Parathyroid adenoma (tissue), 2 donors: ENCODE results near the gene PLEKHM3.

Source experiments
- H2AFZ ChIP-seq: fragments of 300-600 bp; sonication (generic); one replicate; pipeline ENCODE4 v1.7.0; 2017; ENCODE audit warnings: antibody characterized with exemption, mild to moderate bottlenecking
- H3K27ac ChIP-seq: fragments of 300-600 bp; sonication (generic); one replicate; pipeline ENCODE4 v1.7.0; 2017
- H3K27me3 ChIP-seq: fragments of 300-600 bp; sonication (generic); one replicate; pipeline ENCODE4 v1.7.0; 2017; ENCODE audit warnings: low read length; ENCODE audit not compliant: control insufficient read depth, insufficient read depth
- H3K36me3 ChIP-seq: fragments of 300-600 bp; sonication (generic); one replicate; pipeline ENCODE4 v1.7.0; 2017; ENCODE audit warnings: low read length; ENCODE audit not compliant: control insufficient read depth, insufficient read depth
- H3K4me1 ChIP-seq: fragments of 300-600 bp; sonication (generic); one replicate; pipeline ENCODE4 v1.7.0; 2017; ENCODE audit warnings: control low read depth
- H3K4me2 ChIP-seq: fragments of 300-600 bp; sonication (generic); one replicate; pipeline ENCODE4 v1.7.0; 2017; ENCODE audit warnings: low read length
- H3K4me3 ChIP-seq: fragments of 300-600 bp; sonication (generic); one replicate; pipeline ENCODE4 v1.7.0; 2017; ENCODE audit warnings: low read depth, low read length
- H3K79me2 ChIP-seq: fragments of 300-600 bp; sonication (generic); one replicate; pipeline ENCODE4 v1.7.0; 2017; ENCODE audit warnings: control low read depth
- H3K9ac ChIP-seq: fragments of 300-600 bp; sonication (generic); one replicate; pipeline ENCODE4 v1.7.0; 2017; ENCODE audit warnings: mild to moderate bottlenecking
- H3K9me3 ChIP-seq: fragments of 300-600 bp; sonication (generic); one replicate; pipeline ENCODE4 v1.7.0; 2017; ENCODE audit warnings: low read length; ENCODE audit not compliant: control insufficient read depth
- TF ChIP-seq, protein P1 (sequence below): fragments of 300-600 bp; sonication (generic); IDR thresholded peaks from one replicate; pipeline ENCODE4 v1.7.0; 2017; ENCODE audit warnings: antibody characterized with exemption, mild to moderate bottlenecking
- donor health status: primary hyperparathyroidism.

PLEKHM3 gene

DNA sequence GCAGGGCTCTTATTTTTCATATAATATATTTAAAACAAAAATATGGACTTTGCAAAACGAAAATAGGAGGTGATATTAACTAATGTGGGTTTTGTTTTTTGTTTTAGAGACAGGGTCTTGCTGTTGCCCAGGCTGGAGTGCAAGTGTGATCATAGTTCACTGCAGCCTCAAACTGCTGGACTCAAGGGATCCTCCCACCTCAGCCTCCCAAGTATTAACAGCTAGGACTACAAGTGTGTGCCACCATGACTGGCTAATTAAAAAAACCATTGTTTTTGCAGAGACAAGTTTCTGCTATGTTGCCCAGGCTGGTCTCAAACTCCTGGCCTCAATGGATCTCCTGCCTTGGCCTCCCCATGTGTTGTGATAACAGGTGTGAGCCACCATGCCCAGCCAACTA is 185.2 kb downstream of the PLEKHM3 start:
- no peaks in the 10 kb centered on the region for H3K4me1 ChIP-seq
- H3K4me2 ChIP-seq: no peak overlapping the region
- no peaks in the 10 kb centered on the region for H3K79me2 ChIP-seq
- no peaks in the 10 kb centered on the region for H3K27me3 ChIP-seq
- H2AFZ ChIP-seq: no peak overlapping the region
- H3K36me3 ChIP-seq: no peaks in the 10 kb centered on the region
- H3K27ac ChIP-seq: no peak overlapping the region
- H3K9ac ChIP-seq: no peak overlapping the region
- no peaks in the 10 kb centered on the region for H3K9me3 ChIP-seq
- TF ChIP-seq, protein P1, sequence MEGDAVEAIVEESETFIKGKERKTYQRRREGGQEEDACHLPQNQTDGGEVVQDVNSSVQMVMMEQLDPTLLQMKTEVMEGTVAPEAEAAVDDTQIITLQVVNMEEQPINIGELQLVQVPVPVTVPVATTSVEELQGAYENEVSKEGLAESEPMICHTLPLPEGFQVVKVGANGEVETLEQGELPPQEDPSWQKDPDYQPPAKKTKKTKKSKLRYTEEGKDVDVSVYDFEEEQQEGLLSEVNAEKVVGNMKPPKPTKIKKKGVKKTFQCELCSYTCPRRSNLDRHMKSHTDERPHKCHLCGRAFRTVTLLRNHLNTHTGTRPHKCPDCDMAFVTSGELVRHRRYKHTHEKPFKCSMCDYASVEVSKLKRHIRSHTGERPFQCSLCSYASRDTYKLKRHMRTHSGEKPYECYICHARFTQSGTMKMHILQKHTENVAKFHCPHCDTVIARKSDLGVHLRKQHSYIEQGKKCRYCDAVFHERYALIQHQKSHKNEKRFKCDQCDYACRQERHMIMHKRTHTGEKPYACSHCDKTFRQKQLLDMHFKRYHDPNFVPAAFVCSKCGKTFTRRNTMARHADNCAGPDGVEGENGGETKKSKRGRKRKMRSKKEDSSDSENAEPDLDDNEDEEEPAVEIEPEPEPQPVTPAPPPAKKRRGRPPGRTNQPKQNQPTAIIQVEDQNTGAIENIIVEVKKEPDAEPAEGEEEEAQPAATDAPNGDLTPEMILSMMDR: no peak
- no peak overlapping the region for H3K4me3 ChIP-seq

DNA sequence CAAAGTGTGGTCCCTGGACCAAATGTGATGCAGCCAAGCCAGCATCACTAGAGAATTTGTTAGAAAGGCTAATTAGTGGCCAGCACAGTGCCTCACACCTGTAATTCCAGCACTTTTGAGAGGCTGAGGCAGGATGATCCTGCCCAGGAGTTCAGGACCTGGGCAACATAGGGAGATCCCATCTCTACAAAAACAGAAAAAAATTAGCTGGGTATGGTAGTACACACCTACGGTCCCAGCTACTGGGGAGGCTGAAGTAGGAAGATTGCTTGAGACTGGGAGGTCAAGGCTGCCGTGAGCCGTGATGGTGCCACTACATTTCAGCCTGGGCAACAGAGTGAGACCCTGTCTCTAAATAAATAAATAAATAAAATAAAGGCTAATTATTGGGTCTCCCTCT is 185.8 kb downstream of the PLEKHM3 start:
- Histone ChIP-seq H3K4me1 (no peaks in the 10 kb centered on the region), H3K9ac (no peak overlapping the region), H2AFZ (no peak overlapping the region), H3K79me2 (no peaks in the 10 kb centered on the region), H3K4me2 (no peak overlapping the region), H3K36me3 (no peaks in the 10 kb centered on the region), H3K4me3 (no peak overlapping the region), H3K9me3 (no peaks in the 10 kb centered on the region), H3K27me3 (no peaks in the 10 kb centered on the region), H3K27ac (no peak overlapping the region)
- TF ChIP-seq, protein P1: no peak

GRCh38 chr2:207839028-207839427 is 186.3 kb downstream of the PLEKHM3 start:
- no peak overlapping the region for H2AFZ ChIP-seq
- no peak overlapping the region for H3K4me3 ChIP-seq
- no peaks in the 10 kb centered on the region for H3K27me3 ChIP-seq
- TF ChIP-seq, protein P1: no peak
- H3K79me2 ChIP-seq: no peaks in the 10 kb centered on the region
- no peak overlapping the region for H3K4me2 ChIP-seq
- no peaks in the 10 kb centered on the region for H3K4me1 ChIP-seq
- no peaks in the 10 kb centered on the region for H3K36me3 ChIP-seq
- no peak overlapping the region for H3K27ac ChIP-seq
- H3K9ac ChIP-seq: no peak overlapping the region
- no peaks in the 10 kb centered on the region for H3K9me3 ChIP-seq

- no peaks in the 10 kb centered on the region for H3K27me3 ChIP-seq
- no peaks in the 10 kb centered on the region for H3K9me3 ChIP-seq
- no peak overlapping the region for H3K27ac ChIP-seq
- H3K4me1 ChIP-seq: no peaks in the 10 kb centered on the region
- no peak overlapping the region for H3K9ac ChIP-seq
- TF ChIP-seq, protein P1: no peak
- no peak overlapping the region for H2AFZ ChIP-seq
- H3K79me2 ChIP-seq: no peaks in the 10 kb centered on the region
- H3K4me2 ChIP-seq: no peak overlapping the region
- H3K36me3 ChIP-seq: no peaks in the 10 kb centered on the region
- H3K4me3 ChIP-seq: no peak overlapping the region
Measured at GRCh38 chr2:207836521-207837133, 188.7 kb downstream of the PLEKHM3 start.

DNA sequence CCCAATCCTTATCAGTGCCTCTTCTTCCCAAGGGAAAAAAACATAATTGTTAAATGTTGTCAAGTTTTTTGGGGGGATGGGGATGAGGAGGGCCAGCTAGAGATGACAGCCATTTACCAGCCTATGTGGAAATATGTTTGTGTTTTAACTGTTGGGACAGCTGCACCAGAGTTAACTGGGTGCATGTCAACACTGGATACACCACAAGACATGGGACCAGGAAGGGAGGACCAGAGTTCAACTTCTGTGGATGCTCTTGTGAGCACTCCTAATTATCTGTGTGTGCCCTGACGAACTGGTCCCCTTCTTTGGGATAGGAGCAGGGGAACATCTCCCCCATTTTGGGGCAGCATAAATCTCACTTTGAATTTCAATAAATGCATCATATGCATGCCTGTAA is 189.5 kb downstream of the PLEKHM3 start:
- Histone ChIP-seq H3K9ac (no peak overlapping the region), H3K36me3 (no peaks in the 10 kb centered on the region)

More for the DNA sequence above, 189.5 kb downstream of the PLEKHM3 start:
- TF ChIP-seq, protein P1: no peak
- no peaks in the 10 kb centered on the region for H3K27me3 ChIP-seq
- H3K4me3 ChIP-seq: no peak overlapping the region
- no peak overlapping the region for H2AFZ ChIP-seq
- H3K27ac ChIP-seq: no peak overlapping the region
- no peaks in the 10 kb centered on the region for H3K9me3 ChIP-seq
- no peaks in the 10 kb centered on the region for H3K4me1 ChIP-seq
- H3K79me2 ChIP-seq: no peaks in the 10 kb centered on the region
- H3K4me2 ChIP-seq: no peak overlapping the region
